ENCODE results near the gene DUSP28.

DUSP28 gene

GRCh38 chr2:240573071-240573515 lies 12.9 kb downstream of the DUSP28 start:
- TF ChIP-seq TEAD4 (IDR thresholded peaks at IDR 0.05), result no peak
- TF ChIP-seq REST (IDR thresholded peaks at IDR 0.05; ENCODE audit: low read depth), result no peak
- no peak for TF ChIP-seq TAF1 (IDR thresholded peaks at IDR 0.05; ENCODE audit: low read depth)
- no peak for TF ChIP-seq ZBTB7A (IDR thresholded peaks at IDR 0.05; ENCODE audit: low read depth)
- TF ChIP-seq EGR1 (IDR thresholded peaks at IDR 0.05), result no peak
- TF ChIP-seq NFIC (IDR thresholded peaks at IDR 0.05), result no peak
- TF ChIP-seq USF1 (IDR thresholded peaks at IDR 0.05), result no peak

GRCh38 chr2:240573516-240574385 lies 13.6 kb downstream of the DUSP28 start:
- no peak for TF ChIP-seq USF1 (IDR thresholded peaks at IDR 0.05)

- no peak for TF ChIP-seq NFIC (IDR thresholded peaks at IDR 0.05)
These were observed 14.4 kb downstream of the DUSP28 start for GRCh38 chr2:240574386-240575100.

GRCh38 chr2:240575101-240575965 lies 15.2 kb downstream of the DUSP28 start:
- no peak for TF ChIP-seq REST (IDR thresholded peaks at IDR 0.05; ENCODE audit: low read depth)
- no peak for TF ChIP-seq TEAD4 (IDR thresholded peaks at IDR 0.05)
- no peak for TF ChIP-seq NFIC (IDR thresholded peaks at IDR 0.05)
- no peak for TF ChIP-seq MAX (IDR thresholded peaks at IDR 0.05)
- TF ChIP-seq CEBPB (IDR thresholded peaks at IDR 0.05), result no peak
- TF ChIP-seq TCF12 (IDR thresholded peaks at IDR 0.05; ENCODE audit: low read depth), result no peak
- TF ChIP-seq TAF1 (IDR thresholded peaks at IDR 0.05; ENCODE audit: low read depth), result no peak
- no peak for TF ChIP-seq ZBTB7A (IDR thresholded peaks at IDR 0.05; ENCODE audit: low read depth)
- TF ChIP-seq RAD21 (IDR thresholded peaks at IDR 0.05; ENCODE audit: low read depth), result no peak
- TF ChIP-seq YY1 (IDR thresholded peaks at IDR 0.05; ENCODE audit: low read depth), result no peak
- no peak for TF ChIP-seq EGR1 (IDR thresholded peaks at IDR 0.05)
- TF ChIP-seq EP300 (IDR thresholded peaks at IDR 0.05; ENCODE audit: borderline replicate concordance), result no peak

- TF ChIP-seq YY1 (IDR thresholded peaks at IDR 0.05; ENCODE audit: low read depth), result no peak
- no peak for TF ChIP-seq USF1 (IDR thresholded peaks at IDR 0.05)
- TF ChIP-seq FOXM1 (IDR thresholded peaks at IDR 0.05; ENCODE audit: borderline replicate concordance, low read depth), result no peak
- TF ChIP-seq MAX (IDR thresholded peaks at IDR 0.05), result no peak
- TF ChIP-seq TCF12 (IDR thresholded peaks at IDR 0.05; ENCODE audit: low read depth), result no peak
- no peak for TF ChIP-seq ZBTB7A (IDR thresholded peaks at IDR 0.05; ENCODE audit: low read depth)
- no peak for TF ChIP-seq RAD21 (IDR thresholded peaks at IDR 0.05; ENCODE audit: low read depth)
- TF ChIP-seq TEAD4 (IDR thresholded peaks at IDR 0.05), result no peak
- TF ChIP-seq EGR1 (IDR thresholded peaks at IDR 0.05), result no peak
- TF ChIP-seq CEBPB (IDR thresholded peaks at IDR 0.05), result no peak
- TF ChIP-seq EP300 (IDR thresholded peaks at IDR 0.05; ENCODE audit: borderline replicate concordance), result no peak
- no peak for TF ChIP-seq NFIC (IDR thresholded peaks at IDR 0.05)
- TF ChIP-seq CREB1 (IDR thresholded peaks at IDR 0.05; ENCODE audit: low read depth), result no peak
- no peak for TF ChIP-seq REST (IDR thresholded peaks at IDR 0.05; ENCODE audit: low read depth)
- no peak for TF ChIP-seq TAF1 (IDR thresholded peaks at IDR 0.05; ENCODE audit: low read depth)
These were observed 15.9 kb downstream of the DUSP28 start for GRCh38 chr2:240576036-240576435.
